Type B pancreatic cell (in vitro differentiated cells): ENCODE data around the gene TULP4. TPM values are rescaled to one million over a fixed set of nuclear protein-coding genes. Genes with fewer than 3 reads are reported as not detected.
A peak's percentile ranks its signal among the peaks of the same experiment; 100 is the strongest.

Source experiments
- DNase-seq: peaks from one replicate; pipeline ENCODE4 v3.0.0; 2021; ENCODE audit warnings: mixed read lengths; ENCODE audit not compliant: unreplicated experiment; ENCODE audit errors: extremely low spot score
- H3K27ac Mint-ChIP-seq: 2 replicates; pipeline ENCODE4 v1.8.0; 2021; ENCODE audit warnings: mild to moderate bottlenecking, mixed read lengths
- H3K27me3 Mint-ChIP-seq: 2 replicates; pipeline ENCODE4 v1.8.0; 2021; ENCODE audit warnings: mixed read lengths
- H3K36me3 Mint-ChIP-seq: 2 replicates; pipeline ENCODE4 v1.8.0; 2021; ENCODE audit warnings: mixed read lengths
- H3K4me1 Mint-ChIP-seq: one replicate; pipeline ENCODE4 v1.8.0; 2021; ENCODE audit warnings: mixed read lengths; ENCODE audit not compliant: unreplicated experiment
- H3K4me3 Mint-ChIP-seq: 2 replicates; pipeline ENCODE4 v1.8.0; 2021; ENCODE audit warnings: mild to moderate bottlenecking, mixed read lengths
- H3K9me3 Mint-ChIP-seq: 2 replicates; pipeline ENCODE4 v1.8.0; 2021; ENCODE audit warnings: mixed read lengths
- total RNA-seq: library from RNA; stranded (reverse); gene quantifications from 2 replicates; pipeline ENCODE4 v1.2.1, GENCODE V29; 2021; ENCODE audit warnings: low replicate concordance
- TF ChIP-seq, protein P1 (sequence below): fragments of 200-600 bp; sonication (generic); conservative IDR thresholded peaks from 2 replicates; pipeline ENCODE4 v1.5.0; 2021; ENCODE audit warnings: antibody characterized with exemption, mild to moderate bottlenecking

Gene TULP4
- total RNA-seq, 1 donor from 2014 or later: 109 TPM

DNA sequence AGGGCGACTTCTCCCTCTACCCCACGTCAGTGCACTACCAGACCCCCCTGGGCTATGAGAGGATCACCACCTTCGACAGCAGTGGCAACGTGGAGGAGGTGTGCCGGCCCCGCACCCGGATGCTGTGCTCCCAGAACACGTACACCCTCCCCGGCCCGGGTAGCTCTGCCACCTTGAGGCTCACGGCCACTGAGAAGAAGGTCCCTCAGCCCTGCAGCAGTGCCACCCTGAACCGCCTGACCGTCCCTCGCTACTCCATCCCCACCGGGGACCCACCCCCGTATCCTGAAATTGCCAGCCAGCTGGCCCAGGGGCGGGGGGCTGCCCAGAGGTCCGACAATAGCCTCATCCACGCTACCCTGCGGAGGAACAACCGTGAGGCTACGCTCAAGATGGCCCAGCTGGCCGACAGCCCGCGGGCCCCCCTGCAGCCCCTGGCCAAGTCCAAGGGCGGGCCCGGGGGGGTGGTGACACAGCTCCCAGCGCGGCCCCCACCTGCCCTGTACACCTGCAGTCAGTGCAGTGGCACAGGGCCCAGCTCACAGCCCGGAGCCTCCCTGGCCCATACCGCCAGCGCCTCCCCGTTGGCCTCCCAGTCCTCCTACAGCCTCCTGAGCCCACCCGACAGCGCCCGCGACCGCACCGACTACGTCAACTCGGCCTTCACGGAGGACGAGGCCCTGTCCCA, 190.1 kb downstream of the TULP4 start:
- Mint-ChIP-seq H3K4me3 (no peak overlapping the region), H3K36me3 (peaks cover 16% of the 10 kb centered on the region), H3K27ac (no peak overlapping the region), H3K4me1 (no peaks in the 10 kb centered on the region), H3K9me3 (no peaks in the 10 kb centered on the region), H3K27me3 (no peaks in the 10 kb centered on the region)
- TF ChIP-seq, protein P1, sequence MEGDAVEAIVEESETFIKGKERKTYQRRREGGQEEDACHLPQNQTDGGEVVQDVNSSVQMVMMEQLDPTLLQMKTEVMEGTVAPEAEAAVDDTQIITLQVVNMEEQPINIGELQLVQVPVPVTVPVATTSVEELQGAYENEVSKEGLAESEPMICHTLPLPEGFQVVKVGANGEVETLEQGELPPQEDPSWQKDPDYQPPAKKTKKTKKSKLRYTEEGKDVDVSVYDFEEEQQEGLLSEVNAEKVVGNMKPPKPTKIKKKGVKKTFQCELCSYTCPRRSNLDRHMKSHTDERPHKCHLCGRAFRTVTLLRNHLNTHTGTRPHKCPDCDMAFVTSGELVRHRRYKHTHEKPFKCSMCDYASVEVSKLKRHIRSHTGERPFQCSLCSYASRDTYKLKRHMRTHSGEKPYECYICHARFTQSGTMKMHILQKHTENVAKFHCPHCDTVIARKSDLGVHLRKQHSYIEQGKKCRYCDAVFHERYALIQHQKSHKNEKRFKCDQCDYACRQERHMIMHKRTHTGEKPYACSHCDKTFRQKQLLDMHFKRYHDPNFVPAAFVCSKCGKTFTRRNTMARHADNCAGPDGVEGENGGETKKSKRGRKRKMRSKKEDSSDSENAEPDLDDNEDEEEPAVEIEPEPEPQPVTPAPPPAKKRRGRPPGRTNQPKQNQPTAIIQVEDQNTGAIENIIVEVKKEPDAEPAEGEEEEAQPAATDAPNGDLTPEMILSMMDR: no peak
- no peak for DNase-seq

GRCh38 chr6:158503222-158503621, 191.0 kb downstream of the TULP4 start:
- TF ChIP-seq, protein P1: no peak
- Mint-ChIP-seq H3K9me3 (no peaks in the 10 kb centered on the region), H3K36me3 (peaks cover 16% of the 10 kb centered on the region), H3K27me3 (no peaks in the 10 kb centered on the region), H3K4me1 (no peaks in the 10 kb centered on the region), H3K27ac (no peak overlapping the region), H3K4me3 (no peak overlapping the region)
- no peak for DNase-seq

DNA sequence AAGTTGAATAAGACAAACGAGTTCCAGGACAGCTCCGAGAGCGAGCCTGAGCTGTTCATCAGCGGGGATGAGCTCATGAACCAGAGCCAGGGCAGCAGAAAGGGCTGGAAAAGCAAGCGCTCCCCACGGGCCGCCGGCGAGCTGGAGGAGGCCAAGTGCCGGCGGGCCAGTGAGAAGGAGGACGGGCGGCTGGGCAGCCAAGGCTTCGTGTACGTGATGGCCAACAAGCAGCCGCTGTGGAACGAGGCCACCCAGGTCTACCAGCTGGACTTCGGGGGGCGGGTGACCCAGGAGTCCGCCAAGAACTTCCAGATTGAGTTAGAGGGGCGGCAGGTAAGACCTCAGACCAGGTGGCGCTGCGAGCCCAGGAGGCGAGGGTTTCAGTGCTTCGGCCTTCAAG, 191.6 kb downstream of the TULP4 start:
- Mint-ChIP-seq H3K27me3 (no peaks in the 10 kb centered on the region), H3K4me3 (no peak overlapping the region), H3K9me3 (no peaks in the 10 kb centered on the region), H3K36me3 (peaks cover 16% of the 10 kb centered on the region), H3K4me1 (no peaks in the 10 kb centered on the region), H3K27ac (no peak overlapping the region)
- no peak for DNase-seq
- TF ChIP-seq, protein P1: no peak

DNA sequence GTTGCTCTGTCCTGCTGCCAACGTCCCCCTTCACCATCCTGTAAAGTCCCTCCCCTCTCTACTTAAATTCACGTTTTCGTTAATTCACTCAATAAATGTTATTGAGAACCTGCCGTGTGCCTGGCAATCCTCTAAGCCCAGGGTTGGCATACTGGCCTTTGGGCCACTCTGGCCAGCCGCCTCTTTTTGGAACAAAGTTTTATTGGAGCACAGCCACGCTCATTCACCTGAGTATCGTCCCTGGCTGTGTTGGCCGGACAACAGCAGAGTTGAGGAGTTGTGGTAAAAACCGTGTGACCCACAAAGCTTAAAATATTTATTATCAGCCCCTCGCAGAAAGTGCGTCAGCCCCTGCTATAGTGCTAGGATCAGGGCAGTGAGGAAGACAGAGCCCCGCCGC, 192.9 kb downstream of the TULP4 start:
- H3K9me3 Mint-ChIP-seq: no peaks in the 10 kb centered on the region
- H3K27ac Mint-ChIP-seq: no peak overlapping the region
- DNase-seq: no peak
- TF ChIP-seq, protein P1: no peak
- peaks cover 11% of the 10 kb centered on the region for H3K36me3 Mint-ChIP-seq
- no peaks in the 10 kb centered on the region for H3K27me3 Mint-ChIP-seq
- no peaks in the 10 kb centered on the region for H3K4me1 Mint-ChIP-seq
- H3K4me3 Mint-ChIP-seq: no peak overlapping the region

DNA sequence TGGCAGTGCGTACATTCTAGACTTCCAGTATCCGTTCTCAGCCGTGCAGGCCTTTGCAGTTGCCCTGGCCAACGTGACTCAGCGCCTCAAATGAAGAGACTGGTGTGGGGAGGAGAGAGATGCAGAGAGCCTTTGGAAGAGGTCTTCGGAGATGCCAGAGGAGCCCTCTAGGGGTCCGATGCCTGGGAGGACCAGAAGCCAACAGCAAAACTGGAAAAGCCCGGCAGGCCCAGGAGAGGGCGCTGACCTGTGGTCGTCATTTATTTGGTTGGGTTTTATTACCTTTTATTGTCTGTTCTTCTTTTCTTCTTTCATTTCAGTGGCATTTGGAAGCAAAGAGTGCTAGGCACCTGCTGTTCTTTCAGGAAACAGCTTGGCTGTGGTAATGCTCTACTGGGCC, 194.3 kb downstream of the TULP4 start:
- DNase-seq: no peak
- Mint-ChIP-seq H3K4me3 (no peak overlapping the region), H3K27ac (no peak overlapping the region), H3K4me1 (no peaks in the 10 kb centered on the region), H3K27me3 (no peaks in the 10 kb centered on the region), H3K9me3 (no peaks in the 10 kb centered on the region), H3K36me3 (peaks cover 21% of the 10 kb centered on the region)
- TF ChIP-seq, protein P1: peak; percentile 69
